NCI-H82 (cell line): ENCODE measurements around the gene ZEB2.

Source experiments
- DNase-seq: peaks from one replicate; lab custom pipeline; 2025; lab: John Stamatoyannopoulos, UW

ZEB2 gene

DNA sequence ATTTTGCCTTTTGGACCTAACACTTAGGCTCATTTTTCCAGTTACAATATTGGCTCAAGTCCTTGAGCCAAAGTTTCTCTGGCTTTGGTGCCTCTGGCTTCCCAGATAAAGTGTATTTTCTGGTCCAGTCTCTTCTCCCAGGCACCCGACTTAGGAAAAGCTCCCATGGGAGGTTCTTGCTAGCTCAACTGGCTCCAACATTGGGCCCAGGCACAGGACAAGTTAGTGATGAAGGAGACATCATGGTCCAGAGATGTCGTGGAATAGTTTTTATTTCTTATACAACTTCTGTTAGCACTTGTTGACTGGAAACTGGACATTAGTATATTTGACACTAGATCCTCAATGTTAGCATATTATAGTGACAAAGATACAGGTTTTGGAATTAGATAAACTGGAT lies 8.2 kb upstream of the ZEB2 start:
- DNase-seq = no peak

DNA sequence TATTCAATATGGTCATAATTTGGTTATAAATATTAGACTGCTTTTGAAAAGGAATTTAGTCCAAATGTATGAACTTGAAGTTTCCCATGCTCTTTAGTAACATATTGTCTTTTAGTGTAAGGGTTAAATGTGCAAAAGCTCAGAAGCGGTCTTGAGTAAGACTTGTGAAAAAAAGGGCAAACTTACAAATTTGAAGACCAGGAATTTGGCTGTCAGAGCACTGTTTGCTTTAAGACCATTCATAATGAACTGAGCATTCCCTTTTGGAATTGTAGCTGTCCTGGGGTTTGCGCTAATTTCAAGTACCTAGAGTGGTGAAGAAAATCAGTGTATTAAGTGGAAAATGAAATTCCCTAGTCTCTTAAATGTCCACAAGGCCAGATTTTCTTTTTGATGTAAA lies 6.9 kb upstream of the ZEB2 start:
- DNase-seq = no peak

DNA sequence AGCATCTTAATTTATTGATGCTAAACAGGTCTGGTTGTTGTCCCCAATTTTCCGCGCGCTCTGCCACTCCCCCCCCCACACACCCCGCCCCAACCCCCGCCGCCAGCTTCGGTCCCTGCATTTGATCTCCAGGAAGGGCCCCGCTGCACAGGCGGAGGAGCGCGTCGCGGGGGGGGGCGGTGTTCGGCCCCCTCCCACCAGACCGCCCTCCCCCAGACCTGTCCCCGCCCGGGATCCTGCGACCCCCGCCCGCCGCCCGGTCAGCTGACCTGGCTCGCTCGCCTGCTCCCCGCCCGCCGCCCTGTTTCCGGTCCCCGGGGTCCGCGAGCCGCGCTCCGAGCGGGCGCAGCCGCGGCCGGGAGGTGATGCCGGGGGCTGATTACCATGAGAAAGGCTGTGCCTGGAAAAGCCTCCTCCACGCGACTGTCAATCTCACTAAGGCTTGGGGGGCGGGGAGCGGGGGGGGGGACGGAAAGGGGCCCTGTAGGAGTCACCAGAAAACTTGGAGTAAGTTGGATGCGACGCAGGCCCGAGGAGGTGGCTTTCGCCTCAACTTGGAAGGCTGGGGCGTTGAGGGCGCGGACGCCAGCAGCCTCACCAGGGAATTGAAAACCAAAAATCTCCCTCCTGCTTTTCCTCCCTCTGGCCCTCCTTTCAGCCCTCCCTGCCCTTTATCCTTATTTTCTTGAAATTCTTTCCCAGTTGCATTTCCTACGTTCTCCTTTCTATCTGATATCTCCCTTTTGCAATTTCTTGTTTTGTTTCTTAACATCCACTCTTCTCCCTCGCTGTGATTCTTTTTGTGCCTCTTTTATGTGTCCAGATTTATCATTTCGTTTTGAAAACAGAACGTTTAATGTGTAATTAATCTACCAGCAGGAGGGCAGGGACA lies 4.4 kb upstream of the ZEB2 start:
- DNase-seq = peak; percentile 82

DNA sequence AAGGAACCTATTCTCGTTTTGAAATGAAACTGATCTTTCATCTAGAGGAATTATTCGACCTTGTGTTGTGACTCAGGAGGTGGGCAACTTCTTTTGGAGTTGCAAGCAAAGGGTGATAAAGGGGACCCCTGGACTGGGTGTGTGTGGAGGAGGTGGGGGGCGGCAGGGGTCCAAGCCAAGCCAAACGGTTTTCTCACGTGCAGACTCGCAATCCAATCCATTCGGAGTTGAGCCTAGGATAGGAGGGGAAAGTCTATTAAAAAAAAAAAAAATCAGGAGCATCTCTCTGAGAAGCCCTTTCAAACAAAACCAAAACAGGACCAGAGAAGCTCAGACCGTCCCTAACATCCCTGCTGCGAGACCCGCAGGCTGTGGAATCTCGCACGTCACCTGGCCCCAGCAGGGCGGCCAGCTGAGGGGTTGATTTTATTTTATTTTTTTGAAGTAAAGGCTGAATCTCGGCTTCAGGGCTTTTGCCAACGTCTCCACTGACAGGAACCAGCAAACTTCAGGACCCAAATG lies 3.7 kb upstream of the ZEB2 start:
- peak; percentile 57 for DNase-seq

DNA sequence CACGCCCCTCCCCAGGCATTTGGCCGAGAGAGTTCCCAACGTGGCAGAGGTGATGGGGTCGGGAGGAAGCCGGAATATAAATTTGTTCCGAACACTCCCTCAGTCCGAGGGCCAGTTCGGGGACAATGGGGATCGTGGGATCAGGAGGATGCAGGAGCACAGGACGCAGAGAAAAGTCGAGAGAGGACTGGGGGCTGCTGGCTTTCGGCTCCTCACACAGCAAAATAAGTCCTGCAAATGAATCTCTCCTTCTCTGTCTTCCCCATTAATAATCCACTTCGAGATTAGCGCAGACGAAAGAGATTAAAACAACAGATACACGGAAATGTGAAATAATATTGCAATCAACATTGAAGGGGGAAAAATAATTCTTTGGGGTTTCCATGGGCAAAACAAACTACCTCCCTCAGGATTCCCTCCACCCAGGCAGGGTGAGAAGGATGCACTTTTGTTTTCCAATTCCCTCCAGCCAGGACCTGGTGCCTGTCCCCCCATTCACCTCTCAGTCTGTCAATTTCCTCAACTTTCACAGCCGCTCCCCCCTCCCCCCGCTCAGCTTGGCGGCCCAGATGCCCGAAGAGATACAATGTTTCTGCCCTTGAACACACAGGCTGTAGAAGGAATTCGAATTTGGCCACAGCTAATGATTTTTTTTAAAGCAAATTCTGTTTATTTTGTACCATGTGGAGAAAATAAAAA lies 3.1 kb upstream of the ZEB2 start:
- DNase-seq = peak; percentile 76

DNA sequence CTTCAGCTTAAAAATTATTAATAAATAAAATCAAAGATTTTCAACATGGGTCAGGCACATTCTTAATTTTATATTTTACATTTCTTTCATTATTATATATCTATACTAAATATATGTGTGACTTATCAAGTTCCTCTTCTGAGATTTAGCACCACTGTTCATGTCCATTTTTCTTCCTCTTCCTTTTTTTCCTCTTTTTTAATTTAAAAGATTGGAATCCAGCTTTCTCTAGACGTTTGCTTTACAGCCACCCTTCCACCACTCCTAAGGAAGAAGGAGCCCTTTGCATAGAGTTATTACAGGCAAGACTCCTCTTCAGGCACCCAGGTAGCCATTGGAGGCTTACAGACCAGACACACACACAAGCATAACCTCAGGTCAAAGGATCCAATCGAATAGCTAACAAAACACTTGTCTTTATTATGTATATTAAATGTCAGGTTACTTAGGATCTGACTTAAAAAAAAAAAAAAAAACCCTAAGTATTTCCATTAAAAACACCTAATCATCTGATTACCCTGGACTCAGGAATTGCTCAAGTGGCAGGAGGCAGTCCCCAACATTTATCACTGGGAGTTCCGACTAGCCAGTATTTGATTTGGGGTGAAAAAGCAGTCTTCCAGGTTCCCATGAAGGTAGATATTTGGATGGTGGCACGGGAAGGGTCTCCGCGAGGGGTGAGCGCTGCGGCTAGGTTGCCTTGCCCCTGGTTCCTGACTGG lies 2.4 kb upstream of the ZEB2 start:
- DNase-seq = peak; percentile 16

DNA sequence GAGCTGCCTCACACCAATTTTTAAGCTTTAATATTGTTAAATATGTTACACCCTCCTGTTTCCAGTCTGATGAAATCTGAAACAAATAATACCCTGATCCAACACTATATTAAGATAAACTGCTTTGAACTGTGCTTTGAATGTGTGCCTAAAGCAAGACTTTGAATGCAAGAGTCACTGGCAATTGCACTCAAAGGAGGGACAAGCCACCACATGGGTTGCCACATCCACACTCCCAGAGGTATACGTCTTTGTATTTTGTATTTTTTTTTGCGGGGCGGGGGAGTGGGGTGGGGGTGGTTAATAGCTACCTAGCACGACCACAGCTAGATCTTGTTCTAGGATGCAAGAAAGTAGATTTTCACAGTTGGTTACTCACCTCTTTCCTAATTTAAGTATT lies 1.8 kb upstream of the ZEB2 start:
- DNase-seq = peak; percentile 17

DNA sequence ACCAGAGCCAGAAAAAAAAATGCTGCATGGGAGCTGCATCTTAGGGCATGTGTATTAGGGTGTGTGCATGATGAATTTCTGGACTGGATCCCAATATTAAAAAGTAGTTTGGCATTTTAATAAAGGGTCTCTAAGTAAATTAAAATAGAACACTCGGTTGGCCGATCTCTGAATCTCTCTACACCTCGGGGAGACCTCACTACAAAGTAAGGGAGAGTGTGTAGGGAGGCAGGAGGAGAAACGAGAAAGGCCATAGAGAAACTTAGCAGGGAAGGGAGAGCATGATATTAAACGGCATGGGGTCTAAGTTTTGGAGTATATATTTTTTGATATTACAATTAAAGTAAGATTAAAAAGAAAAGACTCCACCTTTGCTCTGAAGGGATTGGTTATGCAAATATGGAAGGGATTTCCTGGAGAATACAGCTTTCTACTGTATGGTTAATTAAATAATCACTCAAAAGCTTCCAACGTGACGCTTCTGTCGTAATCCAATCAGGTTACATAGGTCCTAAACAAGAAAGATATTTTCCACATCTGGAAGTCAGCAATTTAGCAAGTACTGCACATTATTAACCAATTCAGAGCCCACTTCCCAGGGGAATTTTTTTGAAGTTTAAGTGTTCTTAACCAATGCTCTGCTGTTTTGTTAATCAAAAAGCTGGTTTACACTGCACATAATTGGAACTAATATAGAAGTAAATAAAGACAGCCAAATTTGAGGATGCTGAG lies 1.0 kb upstream of the ZEB2 start:
- peak; percentile 74 for DNase-seq

DNA sequence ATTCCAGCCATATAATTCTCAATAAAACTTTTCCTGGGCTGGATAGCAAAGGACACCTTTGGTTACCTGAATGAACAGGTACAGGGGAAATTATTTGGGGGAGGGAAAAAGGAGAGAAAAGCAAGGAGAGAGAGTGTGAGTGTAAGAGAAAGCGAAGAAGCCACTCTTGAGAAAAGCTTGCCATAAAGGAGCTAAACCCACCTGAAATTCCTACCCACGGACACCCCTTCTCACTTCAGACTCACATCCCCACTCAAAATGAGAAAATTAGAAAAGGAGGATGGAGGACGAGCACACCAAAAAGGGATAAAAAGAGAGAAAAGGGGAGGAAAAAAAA lies 354 bp downstream of the ZEB2 start:
- DNase-seq = peak; percentile 43

DNA sequence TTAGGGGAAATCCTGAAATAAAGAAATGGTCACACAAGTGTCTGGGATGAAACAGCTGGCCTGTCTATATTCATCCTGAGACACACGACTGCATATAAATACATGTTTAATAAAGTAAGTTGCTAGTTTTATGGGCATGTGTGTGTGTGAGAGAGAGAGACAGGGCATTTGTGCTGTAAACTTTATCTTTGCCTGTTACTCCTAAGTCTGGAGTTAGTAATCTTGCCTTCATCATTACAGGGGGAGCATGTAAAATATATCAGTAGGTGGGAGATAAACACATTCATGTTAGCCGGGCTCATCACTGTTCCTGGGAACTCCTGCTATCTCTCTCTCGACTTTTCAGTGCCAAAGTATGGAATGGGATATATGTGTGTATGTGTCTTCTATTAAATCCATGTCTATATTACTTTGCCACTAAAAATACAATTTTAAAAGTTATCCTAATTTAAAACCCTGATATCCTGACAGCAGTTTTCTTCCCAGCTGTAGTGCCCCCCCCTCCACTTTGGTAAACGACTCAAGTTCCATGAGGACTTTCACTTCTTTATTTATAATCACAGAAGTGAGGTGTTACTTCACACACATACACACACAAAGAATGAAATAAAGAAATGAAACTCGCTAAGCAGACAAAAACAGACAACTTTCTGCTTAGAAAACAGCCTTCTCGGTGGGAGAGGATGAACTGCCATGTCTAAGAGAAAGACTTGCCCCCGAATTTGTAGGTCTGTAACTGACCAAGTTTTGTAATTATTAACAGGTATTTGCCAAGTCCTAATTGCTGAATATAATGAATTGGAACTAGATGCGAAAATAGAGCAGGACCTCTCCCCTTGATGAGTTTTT lies 947 bp downstream of the ZEB2 start:
- peak; percentile 51 for DNase-seq

DNA sequence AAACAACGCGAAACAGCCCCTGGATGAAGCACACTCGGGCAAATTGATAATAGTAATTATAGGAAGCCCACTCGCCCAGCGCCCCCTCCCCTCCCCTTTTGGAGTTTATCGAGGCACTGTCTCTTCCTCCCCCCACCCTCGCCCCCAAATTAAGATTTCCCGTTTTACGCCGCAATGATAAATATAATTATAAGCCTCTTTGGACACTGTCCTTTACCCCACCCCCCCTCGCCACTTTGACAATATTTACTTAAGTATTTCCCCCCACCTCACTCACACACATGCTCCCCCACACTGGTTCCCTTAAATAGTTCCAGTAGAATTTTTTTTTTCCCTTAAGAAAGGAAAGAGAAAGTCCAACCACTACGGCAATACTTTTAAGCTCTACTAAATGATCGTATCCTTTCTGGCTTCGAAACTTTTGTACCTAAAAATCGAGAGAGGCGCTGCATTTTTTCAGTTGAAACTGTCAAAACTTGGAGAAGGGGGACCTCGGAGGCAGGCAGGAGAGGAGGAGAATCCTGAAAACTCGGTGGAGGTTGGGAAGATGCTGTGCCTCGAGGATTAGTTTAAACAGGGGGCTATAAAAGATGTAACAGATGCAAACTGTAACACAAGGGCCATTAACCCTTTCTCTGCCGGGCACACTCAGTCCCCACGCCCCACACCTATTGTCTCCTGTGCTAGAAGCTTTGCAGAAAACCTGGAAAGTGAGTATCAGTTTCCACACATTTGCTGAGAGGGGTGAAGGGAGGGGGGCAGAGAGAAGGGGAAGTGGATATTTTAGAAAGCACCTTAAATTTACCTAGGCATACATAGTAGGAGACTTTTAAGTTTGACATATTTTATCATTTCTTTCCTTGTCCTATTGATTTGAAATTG lies 1.8 kb downstream of the ZEB2 start:
- peak; percentile 93 for DNase-seq

DNA sequence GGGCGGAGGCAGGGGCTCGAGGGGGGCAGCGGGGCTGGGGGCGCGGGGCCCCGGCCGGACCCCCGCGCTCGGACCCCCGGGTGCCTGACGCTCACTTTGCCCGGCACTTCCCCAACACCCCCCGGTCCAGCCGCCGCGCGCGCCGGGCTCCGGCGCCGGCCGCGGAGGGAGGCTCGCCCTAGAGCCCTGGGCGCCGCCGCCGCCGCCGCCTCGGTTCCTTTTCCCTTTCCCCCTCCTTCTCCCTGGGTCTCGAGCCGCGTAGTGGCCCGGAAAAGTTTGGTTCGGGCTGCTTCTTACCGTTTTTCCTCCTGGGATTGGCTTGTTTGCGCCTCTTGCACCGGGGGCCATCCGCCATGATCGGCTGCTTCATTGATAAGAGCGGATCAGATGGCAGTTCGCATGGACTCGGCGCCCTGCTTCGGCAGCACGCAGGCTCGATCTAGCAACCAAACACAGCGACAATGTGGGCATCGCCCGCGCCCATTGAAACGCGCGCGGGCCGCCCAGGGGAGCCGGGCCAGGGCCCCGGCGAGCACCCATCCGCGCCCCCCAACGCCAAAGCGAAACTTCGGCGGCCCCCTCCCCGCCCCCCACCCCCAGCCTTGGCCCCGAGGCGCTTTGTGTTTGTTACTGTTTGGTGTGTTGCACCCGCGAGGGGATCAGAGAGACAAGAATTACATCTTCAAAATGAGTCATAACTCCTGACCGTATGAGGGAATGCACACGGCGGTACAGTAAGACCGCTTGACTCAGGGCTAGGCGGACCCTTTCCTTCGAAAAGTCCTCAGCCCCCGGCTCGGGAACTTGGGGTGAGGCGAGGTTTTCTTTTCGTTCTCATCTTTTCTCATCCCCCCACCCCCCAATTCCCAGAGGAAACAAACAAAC lies 2.7 kb downstream of the ZEB2 start:
- peak; percentile 76 for DNase-seq

DNA sequence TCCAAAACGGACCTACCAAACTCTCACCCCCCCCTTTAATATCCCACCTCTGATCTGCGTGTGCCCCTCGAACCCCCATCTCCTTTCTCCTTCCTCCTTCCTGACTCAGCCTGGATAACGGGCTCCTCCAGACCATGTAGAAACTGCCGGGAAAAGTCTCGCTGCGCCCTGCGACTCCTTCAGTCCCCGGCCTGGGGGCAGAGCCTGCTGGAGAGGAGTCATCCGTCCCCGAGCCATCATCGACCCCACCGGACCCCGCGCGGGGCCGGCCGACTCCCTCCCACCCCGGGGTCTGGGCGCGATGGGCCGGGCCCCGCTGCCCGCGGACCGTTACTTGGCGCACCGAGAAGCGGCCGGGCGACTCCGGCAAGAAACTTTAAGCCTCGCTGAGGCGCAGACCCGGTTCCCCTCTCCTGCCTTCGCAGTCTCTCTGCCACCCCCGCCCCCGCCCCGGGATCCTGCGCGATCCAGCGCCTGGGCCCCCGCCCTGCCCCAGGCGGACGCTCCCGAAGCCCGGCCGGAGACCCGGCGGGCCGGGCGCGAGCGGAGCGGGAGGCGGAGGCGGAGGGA lies 3.4 kb downstream of the ZEB2 start:
- DNase-seq = peak; percentile 62

DNA sequence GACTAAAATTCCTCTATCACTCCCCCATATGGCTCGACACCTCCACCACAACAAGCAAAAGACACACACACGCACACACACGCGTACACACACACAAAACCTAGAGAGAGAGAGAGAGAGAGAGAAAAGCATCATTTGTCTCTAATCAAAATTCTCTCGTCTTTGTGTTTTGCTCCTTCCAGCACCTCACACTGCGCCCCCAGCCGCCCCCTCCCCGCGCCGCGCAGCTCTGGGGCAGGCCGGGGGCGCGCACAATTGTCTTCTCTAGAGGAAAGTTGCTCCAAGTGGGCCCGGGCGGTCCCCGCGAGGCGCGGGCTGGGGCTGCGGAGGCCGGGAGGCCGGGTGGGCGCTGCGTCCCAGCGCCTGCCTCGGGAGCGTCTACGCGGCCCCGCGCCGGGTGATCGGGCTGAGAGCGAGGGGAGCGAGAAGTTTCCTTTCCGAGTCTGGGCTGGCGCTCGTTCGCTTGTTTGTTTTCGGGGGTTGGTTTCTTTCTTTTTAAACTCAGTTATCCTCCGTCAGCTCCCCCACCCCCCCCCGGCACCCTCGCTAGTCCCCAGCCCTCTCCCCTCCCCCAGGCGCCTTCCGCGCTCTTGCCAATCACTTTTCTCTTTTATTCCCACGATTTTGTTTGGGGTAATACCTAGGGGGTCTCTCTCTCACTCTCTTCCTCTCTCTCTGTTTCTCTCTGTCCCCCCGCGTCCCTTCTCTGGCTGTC lies 4.1 kb downstream of the ZEB2 start:
- peak; percentile 59 for DNase-seq

DNA sequence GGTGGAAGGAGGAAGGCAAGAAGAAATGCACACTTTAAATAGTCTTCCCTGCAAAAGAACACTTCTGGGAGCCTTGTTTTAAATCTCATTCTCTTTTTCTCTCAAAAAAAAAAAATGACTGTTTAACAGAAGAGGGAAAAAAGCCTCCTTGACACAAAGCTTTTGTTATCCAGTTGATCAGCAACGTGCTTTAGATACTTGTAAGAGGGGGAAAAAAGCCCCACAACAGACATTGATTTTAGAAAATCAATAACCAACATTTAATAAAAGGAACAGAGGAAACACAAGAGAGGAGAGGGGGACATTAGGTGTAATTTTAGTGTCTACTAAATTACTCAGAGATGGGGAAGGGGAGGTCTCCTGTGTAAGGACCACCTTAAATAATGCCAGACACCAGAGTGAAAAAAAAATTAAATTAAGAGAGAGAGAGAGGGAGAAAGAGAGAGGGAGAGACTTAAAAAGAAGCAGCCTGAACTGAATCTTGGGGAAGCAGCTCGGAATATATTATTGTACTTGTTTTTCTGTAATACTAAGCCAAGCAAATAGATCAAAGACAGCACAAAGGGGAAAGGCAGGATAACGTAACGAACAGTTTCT lies 4.7 kb downstream of the ZEB2 start:
- no peak for DNase-seq

DNA sequence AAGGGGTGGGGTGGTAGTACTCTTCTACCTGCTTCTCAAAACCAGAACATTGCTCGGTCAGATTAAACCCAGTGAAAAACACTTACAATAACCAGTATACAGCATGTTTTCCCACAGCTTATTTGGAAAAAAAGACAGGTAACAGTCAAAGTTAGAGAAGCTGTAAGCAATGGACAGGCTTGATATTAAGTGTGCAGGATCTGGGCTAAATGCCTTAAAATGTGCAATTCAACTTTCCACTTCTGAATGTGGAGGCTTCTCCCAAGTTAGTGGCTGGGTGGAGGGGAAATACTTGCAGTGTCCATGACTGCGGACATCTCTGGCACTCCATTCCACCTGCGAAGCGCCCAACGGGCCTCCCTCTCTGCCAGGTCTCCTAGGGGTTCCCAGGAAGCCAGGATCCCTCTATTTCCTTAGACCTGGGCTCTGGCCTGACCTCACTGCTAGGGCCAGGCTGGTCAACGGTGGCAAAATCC lies 5.3 kb downstream of the ZEB2 start:
- no peak for DNase-seq

DNA sequence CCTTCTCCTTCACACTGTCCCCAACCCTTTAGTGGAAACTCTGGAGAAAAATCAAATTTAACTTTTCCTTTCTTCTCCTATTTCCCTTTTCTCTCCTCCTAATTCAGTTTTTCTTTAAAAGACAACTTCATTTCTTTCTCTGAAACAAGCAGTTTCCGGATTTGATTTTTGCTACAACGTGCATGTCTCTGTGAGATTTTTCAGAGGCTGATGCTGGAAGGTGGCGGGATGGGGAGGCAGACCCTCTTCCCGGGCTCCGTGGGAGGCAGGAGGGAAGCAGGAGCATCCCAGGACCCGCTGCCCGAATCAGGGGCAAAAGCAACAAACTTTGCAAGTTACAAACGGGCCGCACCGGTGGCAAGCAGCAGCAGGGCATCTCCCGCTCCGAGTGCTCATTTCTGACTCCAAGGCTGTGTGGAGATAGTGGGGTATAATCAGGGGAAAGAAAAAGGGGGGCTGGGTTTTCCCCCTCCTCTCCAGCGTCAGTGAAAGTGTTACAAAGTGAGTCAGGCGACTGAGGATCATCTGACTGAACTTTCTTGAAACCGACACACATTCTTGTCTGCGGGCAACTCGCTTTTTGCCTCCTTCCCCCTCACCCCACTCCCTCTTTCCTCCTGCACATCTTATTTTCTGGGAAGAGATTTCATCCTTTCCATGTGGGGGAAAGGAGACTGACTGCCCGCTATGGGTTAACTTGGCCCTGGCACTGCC lies 6.4 kb downstream of the ZEB2 start:
- DNase-seq = no peak
